ENCODE results near the gene SAFB2. TPM values are rescaled to one million over a fixed set of nuclear protein-coding genes. Genes with fewer than 3 reads are reported as not detected.
A peak's percentile ranks its signal among the peaks of the same experiment; 100 is the strongest.

Gene SAFB2
- total and polyA plus RNA-seq, 8 donors: 35.0 to 112 (median 44.2) TPM

GRCh38 chr19:5666921-5667610 is 44.5 kb upstream of the SAFB2 start:
- DNase-seq (peak in 2 of 6 donors; percentile 48 to 56), ATAC-seq (no peak), FAIRE-seq (no peak)
- H3K27ac ChIP-seq: no peak overlapping the region
- H3K4me3 ChIP-seq: no peak overlapping the region
- WGBS, 2 donors: 90 to 91% methylated on average over 26 of the region's 26 CpGs
- no peaks in the 10 kb centered on the region for H3K4me1 ChIP-seq
- no peaks in the 10 kb centered on the region for H3K9me3 ChIP-seq
- TF ChIP-seq CTCF (IDR thresholded peaks at IDR 0.05): no peak
- H3K36me3 ChIP-seq: peaks cover 9 to 68% (median 41%) of the 10 kb centered on the region in 3 donors
- intact Hi-C loops (cut with DNase I): no loop called here
- H3K27me3 ChIP-seq: no peaks in the 10 kb centered on the region

DNA sequence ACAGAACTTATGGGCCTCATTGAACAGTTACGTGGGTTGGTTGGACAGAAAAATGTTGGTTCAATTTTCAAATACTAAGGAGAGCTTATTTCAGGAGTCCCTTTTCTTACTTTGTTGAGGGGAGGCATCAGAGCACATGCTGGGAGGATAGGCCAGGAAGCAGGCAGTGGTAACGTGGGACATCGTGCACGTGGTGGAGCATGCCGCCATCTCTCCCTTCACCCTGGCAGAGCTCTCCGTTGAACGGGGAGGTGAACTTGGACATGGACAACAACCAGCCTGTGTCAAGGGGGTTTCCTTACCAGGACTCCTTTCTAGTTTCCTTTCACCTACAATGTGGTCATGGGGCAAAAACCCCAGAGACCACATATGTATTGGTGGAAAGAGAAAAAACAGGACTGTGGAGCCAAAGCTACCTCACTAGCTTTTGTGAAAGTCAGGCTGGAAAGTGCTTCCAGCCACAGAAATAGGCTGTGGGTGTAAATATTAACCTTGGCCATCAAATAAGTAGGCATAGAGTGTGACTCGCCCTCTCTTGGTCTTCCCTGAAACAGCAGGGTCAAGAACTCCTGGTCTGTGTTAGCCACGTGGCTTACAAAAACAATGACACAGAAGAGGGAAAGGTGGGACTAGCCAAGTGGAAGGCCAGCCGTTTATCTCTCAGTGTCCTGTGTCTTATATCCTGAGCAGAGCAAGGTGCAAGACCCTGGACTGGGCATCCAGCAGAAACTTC is 43.4 kb upstream of the SAFB2 start:
- no peaks in the 10 kb centered on the region for H3K4me1 ChIP-seq
- DNase-seq (peak in 2 of 6 donors; percentile 6 to 9), ATAC-seq (peak in 3 of 4 donors; percentile 32 to 54 (median 50)), FAIRE-seq (no peak)
- no peaks in the 10 kb centered on the region for H3K9me3 ChIP-seq
- no peaks in the 10 kb centered on the region for H3K27me3 ChIP-seq
- H3K4me3 ChIP-seq: no peak overlapping the region
- WGBS, 2 donors: 75% methylated on average over 10 of the region's 10 CpGs
- intact Hi-C loops (cut with DNase I): no loop called here
- H3K36me3 ChIP-seq: peaks cover 12 to 80% (median 49%) of the 10 kb centered on the region in 3 donors
- TF ChIP-seq CTCF (IDR thresholded peaks at IDR 0.05): no peak
- H3K27ac ChIP-seq: no peak overlapping the region

GRCh38 chr19:5664515-5664914 is 41.9 kb upstream of the SAFB2 start:
- peak in 1 of 6 donors; percentile 22 for DNase-seq
- H3K27me3 ChIP-seq: no peaks in the 10 kb centered on the region
- no peaks in the 10 kb centered on the region for H3K9me3 ChIP-seq
- intact Hi-C loops (cut with DNase I): no loop called here
- no peak overlapping the region for H3K4me3 ChIP-seq
- 83 to 92% methylated on average over 2 of the region's 2 CpGs for WGBS, 2 donors
- no peaks in the 10 kb centered on the region for H3K4me1 ChIP-seq
- H3K27ac ChIP-seq: no peak overlapping the region
- no peak for FAIRE-seq
- peak in 2 of 4 donors; percentile 7 to 21 for ATAC-seq
- TF ChIP-seq CTCF (IDR thresholded peaks at IDR 0.05): no peak
- peaks cover 12 to 88% (median 56%) of the 10 kb centered on the region in 3 donors for H3K36me3 ChIP-seq

GRCh38 chr19:5663904-5664303 is 41.3 kb upstream of the SAFB2 start:
- Histone ChIP-seq H3K27me3 (no peaks in the 10 kb centered on the region), H3K9me3 (no peaks in the 10 kb centered on the region), H3K27ac (no peak overlapping the region), H3K4me3 (no peak overlapping the region), H3K4me1 (no peaks in the 10 kb centered on the region), H3K36me3 (peaks cover 10 to 84% (median 52%) of the 10 kb centered on the region in 3 donors)
- TF ChIP-seq CTCF (IDR thresholded peaks at IDR 0.05): no peak
- 92 to 93% methylated on average over 17 of the region's 17 CpGs for WGBS, 2 donors
- no peak for FAIRE-seq
- no peak for ATAC-seq
- intact Hi-C loops (cut with DNase I): no loop called here
- DNase-seq: peak in 2 of 6 donors; percentile 58 to 69

Measured in pancreas (tissue), 10 donors.